ENCODE results near the gene MORC1.
"Not testable (repeated sequence)": the region's sequence is repeated elsewhere in the genome, so short reads cannot be mapped to it uniquely, and the experiment has no call there.

MORC1 gene, protein sequence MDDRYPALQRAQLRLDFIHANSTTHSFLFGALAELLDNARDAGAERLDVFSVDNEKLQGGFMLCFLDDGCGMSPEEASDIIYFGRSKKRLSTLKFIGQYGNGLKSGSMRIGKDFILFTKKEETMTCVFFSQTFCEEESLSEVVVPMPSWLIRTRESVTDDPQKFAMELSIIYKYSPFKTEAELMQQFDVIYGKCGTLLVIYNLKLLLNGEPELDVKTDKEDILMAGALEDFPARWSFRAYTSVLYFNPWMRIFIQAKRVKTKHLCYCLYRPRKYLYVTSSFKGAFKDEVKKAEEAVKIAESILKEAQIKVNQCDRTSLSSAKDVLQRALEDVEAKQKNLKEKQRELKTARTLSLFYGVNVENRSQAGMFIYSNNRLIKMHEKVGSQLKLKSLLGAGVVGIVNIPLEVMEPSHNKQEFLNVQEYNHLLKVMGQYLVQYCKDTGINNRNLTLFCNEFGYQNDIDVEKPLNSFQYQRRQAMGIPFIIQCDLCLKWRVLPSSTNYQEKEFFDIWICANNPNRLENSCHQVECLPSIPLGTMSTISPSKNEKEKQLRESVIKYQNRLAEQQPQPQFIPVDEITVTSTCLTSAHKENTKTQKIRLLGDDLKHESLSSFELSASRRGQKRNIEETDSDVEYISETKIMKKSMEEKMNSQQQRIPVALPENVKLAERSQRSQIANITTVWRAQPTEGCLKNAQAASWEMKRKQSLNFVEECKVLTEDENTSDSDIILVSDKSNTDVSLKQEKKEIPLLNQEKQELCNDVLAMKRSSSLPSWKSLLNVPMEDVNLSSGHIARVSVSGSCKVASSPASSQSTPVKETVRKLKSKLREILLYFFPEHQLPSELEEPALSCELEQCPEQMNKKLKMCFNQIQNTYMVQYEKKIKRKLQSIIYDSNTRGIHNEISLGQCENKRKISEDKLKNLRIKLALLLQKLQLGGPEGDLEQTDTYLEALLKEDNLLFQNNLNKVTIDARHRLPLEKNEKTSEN

DNA sequence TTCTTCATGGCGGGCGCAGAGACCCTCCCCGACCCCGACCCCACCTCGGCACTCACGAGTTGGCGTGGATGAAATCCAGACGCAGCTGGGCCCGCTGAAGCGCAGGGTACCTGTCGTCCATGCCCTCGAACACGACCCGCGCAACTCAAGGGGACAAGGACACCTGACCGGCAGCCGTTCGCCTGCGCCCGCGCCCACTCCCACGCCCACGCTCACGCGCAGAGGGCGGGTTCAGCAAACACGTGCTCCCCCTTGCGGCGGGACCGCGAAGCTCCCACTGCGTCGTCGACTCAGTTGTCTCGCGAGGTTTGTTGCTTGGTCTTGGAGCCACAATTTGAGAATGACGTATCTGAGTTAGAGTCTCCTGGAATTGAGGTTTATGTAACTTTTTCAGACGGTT lies at the start of gene MORC1:
Gene MORC1 (minus strand): TSS at position 196 of the 400 bp plus-strand sequence. CDS start 75 bp downstream, at position 121.
- in situ Hi-C loops (cut with MboI; ENCODE audit: low sequenced_read_pairs) = no loop called here

- in situ Hi-C loops (cut with MboI; ENCODE audit: low sequenced_read_pairs) = no loop called here
Measured at GRCh38 chr3:109165905-109166304, 48.0 kb upstream of the MORC1 start.

- in situ Hi-C loops (cut with MboI; ENCODE audit: low sequenced_read_pairs) = no loop called here
Measured at GRCh38 chr3:109161487-109162123, 43.7 kb upstream of the MORC1 start.

DNA sequence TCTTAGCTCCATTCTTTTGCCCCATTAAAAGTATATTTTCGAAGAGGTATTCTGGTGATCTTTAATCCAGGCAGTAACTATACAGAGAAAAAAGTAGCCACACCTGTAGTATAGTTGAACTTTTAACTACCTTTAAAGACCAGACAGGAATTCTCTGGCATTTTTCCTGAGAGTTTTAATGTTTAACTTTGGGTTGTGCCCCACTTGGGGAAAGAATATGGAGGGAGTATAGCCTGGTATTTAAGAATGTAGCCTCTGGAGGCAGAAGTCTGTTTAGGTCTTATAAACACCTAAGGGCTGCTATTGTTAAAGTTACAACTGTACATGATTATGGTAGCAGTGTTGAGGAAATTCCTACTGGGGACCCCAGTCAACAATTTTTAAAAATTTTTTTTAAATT lies 37.9 kb upstream of the MORC1 start:
- in situ Hi-C loops (cut with MboI; ENCODE audit: low sequenced_read_pairs) = no loop called here

DNA sequence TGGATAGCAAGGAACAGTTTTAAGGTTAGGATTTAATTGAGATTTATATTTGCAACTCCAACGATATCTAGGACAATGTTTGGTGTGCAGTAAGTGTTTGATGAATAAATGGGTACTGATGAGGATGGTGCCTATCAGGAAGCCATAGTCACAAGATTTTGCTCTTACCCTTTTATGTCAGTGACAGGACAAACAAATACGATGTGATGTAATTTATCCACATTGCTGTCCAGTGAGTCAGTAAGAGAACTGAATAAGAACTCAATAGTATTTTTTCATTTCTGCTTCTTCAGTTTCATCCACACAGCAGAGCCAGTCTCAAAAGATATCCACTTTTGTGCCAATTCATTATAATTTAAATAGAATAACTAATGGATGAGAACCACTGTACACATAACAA lies 37.0 kb upstream of the MORC1 start:
- in situ Hi-C loops (cut with MboI; ENCODE audit: low sequenced_read_pairs) = no loop called here

DNA sequence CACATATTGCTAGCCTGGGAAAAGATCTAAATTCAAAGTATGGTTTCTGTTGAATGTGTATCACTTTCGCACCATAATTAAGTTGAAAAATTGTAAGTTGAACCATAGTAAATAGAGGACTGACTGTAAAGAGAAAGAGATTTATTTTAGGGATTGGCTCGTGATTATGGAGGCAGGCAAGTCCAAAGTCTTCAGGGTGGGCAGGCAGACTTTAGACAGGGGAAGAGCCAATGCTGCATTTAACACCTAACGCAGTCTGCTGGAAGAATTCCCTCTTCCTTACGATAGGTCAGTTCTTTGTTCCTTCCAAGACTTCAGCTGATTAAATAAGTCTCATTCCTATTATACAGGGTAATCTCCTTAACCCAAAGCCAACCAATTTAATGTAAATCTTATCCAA lies 34.4 kb upstream of the MORC1 start:
- in situ Hi-C loops (cut with MboI; ENCODE audit: low sequenced_read_pairs) = no loop called here

- in situ Hi-C loops (cut with MboI; ENCODE audit: low sequenced_read_pairs) = no loop called here
Measured at GRCh38 chr3:109149078-109149477, 31.1 kb upstream of the MORC1 start.

DNA sequence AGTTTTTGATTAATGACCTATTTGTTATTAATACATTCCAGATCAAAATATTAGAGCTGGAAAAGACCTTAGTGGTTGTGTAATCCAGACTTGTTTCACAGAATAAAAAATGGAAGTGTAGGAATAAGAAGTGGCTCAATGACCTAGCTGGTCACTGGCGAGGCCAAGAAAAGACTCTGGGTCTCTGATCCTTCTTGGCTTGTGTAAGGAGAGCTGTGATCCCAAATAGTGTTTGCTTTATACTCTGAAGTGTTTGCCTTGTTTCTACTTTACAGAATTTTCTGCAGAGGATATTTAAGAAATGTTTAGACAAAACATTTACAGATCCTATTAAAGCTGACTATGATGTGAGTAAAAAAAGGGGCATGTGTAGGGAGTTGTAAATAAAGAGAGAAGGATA lies 25.7 kb upstream of the MORC1 start:
- in situ Hi-C loops (cut with MboI; ENCODE audit: low sequenced_read_pairs) = no loop called here

- in situ Hi-C loops (cut with MboI; ENCODE audit: low sequenced_read_pairs) = no loop called here
Measured at GRCh38 chr3:109140318-109140717, 22.4 kb upstream of the MORC1 start.

DNA sequence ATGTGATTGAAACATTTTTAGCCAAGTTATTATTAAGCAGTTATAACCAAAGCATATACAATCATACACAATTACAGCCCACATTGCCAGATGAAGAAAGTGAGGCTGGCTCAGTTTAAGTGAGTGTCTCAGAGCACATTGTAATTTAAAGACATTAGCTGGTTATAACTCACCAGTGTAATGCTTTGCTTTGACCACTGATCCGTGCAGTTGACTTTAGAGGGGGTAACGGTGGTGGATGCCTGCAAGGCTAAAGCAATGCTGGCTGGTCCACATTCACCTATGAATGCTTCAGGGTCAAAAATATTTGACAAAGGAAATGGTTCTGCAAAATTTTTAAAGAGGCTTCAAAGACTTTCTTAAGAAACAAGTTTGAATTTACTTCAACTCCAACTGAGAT lies 19.8 kb upstream of the MORC1 start:
- in situ Hi-C loops (cut with MboI; ENCODE audit: low sequenced_read_pairs) = no loop called here

- in situ Hi-C loops (cut with MboI; ENCODE audit: low sequenced_read_pairs) = no loop called here
Measured at GRCh38 chr3:109136523-109136922, 18.6 kb upstream of the MORC1 start, which contains the start of gene C3orf85. C3orf85 (plus strand) TSS chr3:109136719; CDS start chr3:109136848, 129 bp downstream.

DNA sequence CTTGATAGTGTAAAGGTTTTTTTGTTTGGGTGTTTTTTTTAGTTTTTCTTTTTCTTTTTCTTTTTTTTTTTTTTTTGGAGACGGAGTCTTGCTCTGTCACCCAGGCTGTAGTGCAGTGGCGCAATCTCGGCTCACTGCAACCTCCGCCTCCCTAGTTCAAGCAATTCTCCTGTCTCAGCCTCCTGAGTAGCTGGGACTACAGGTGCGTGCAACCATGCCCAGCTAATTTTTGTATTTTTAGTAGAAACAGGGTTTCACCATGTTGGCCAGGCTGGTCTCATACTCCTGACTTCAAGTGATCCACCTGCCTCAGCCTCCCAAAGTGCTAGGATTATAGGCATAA lies 15.5 kb upstream of the MORC1 start:
- in situ Hi-C loops (cut with MboI; ENCODE audit: low sequenced_read_pairs) = not testable (repeated sequence)

- in situ Hi-C loops (cut with MboI; ENCODE audit: low sequenced_read_pairs) = no loop called here
Measured at GRCh38 chr3:109132801-109133473, 15.0 kb upstream of the MORC1 start.

- in situ Hi-C loops (cut with MboI; ENCODE audit: low sequenced_read_pairs) = no loop called here
Measured at GRCh38 chr3:109131276-109131675, 13.3 kb upstream of the MORC1 start.

GRCh38 chr3:109127553-109127952 lies 9.6 kb upstream of the MORC1 start:
- in situ Hi-C loops (cut with MboI; ENCODE audit: low sequenced_read_pairs) = no loop called here

GRCh38 chr3:109125902-109126301 lies 8.0 kb upstream of the MORC1 start:
- in situ Hi-C loops (cut with MboI; ENCODE audit: low sequenced_read_pairs) = no loop called here

DNA sequence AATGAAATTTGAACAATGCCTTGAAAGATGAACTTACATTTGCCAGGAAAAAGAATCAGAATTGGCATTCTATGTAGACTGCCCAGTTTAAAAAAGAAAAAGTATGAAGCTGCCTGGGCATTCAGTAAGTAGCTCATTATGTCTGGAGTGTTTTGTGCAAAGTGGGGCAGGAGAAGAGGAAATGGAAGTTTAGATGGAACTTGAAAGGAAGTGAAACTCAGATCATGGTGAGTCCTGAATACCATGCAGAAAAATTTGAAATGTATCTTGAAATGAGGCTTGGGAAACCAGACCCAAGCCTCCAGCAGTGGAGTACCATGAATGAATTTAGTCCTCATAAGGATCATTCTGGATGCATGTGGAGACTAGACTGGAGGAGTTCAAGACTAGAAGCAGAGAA lies 4.8 kb upstream of the MORC1 start:
- in situ Hi-C loops (cut with MboI; ENCODE audit: low sequenced_read_pairs) = no loop called here

- in situ Hi-C loops (cut with MboI; ENCODE audit: low sequenced_read_pairs) = no loop called here
Measured at GRCh38 chr3:109118584-109118983, 650 bp upstream of the MORC1 start.

GRCh38 chr3:109116031-109116430 lies 1.9 kb downstream of the MORC1 start:
- in situ Hi-C loops (cut with MboI; ENCODE audit: low sequenced_read_pairs) = no loop called here

DNA sequence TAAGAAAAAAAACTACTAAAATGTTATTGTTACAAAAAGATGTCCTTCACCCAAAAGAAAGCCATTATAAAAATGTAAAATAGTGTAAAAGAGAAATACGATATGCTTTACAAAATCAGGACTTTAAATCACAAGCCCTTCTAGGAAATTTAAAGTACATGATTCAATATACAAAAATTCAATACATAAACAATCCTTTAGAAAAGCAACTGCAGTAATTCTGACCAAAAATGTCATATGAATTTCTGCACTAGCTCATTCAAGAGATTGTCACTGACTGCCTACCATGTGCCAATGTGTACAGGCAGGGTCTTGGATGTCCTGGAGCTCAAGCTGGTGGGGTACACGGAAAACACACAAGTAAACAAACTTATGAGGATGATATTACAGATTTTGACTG lies 2.5 kb downstream of the MORC1 start:
- in situ Hi-C loops (cut with MboI; ENCODE audit: low sequenced_read_pairs) = no loop called here

DNA sequence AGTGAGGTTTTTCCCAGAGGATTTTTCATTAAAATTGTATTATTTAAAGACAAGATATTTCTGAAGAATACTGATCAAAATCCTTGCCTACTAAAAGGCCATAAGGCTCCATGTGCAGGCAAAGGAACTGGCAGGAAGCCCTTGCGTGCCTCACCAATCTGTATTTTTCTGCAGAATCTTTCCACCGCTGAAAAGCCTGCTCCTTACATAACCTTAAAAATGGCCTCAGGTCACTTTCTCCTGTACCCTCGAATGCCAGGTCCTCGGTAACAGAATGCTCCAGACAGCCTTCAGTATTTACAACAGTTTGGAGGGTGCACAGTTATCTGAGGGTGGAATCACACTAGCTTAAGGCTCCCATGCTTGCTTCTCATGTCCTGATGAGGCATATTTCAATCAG lies 3.2 kb downstream of the MORC1 start:
- in situ Hi-C loops (cut with MboI; ENCODE audit: low sequenced_read_pairs) = no loop called here
